GM12874 (cell line): ENCODE results near the gene LYPD6B.

Experiments used
- TF ChIP-seq, protein P1 (sequence below): IDR thresholded peaks from 2 replicates; pipeline ENCODE4 v1.5.1; 2011; ENCODE audit warnings: low read depth, mild to moderate bottlenecking, control low read depth, low read length, moderate library complexity; ENCODE audit not compliant: insufficient read depth

The LYPD6B gene

DNA sequence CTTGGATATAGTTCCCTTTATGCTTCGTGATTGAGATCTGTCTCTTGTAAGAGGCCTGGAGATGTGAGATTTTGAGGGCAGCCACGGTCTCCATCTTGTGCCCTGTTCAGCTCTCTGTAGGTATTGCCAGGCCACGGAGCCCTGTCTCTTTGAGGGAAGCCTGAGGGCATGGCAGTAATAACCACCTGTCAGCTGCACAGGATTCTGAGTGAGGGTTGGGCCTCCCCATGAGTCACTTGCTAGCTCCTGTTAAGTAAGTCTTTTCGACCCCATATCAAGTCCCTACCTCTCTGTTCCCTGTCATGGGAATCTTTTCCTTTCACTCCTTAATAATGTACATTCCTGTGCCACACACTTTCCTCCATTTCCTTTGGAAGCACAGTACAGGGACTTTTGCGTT lies 20.4 kb downstream of the LYPD6B start:
- TF ChIP-seq, protein P1, sequence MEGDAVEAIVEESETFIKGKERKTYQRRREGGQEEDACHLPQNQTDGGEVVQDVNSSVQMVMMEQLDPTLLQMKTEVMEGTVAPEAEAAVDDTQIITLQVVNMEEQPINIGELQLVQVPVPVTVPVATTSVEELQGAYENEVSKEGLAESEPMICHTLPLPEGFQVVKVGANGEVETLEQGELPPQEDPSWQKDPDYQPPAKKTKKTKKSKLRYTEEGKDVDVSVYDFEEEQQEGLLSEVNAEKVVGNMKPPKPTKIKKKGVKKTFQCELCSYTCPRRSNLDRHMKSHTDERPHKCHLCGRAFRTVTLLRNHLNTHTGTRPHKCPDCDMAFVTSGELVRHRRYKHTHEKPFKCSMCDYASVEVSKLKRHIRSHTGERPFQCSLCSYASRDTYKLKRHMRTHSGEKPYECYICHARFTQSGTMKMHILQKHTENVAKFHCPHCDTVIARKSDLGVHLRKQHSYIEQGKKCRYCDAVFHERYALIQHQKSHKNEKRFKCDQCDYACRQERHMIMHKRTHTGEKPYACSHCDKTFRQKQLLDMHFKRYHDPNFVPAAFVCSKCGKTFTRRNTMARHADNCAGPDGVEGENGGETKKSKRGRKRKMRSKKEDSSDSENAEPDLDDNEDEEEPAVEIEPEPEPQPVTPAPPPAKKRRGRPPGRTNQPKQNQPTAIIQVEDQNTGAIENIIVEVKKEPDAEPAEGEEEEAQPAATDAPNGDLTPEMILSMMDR: no peak

DNA sequence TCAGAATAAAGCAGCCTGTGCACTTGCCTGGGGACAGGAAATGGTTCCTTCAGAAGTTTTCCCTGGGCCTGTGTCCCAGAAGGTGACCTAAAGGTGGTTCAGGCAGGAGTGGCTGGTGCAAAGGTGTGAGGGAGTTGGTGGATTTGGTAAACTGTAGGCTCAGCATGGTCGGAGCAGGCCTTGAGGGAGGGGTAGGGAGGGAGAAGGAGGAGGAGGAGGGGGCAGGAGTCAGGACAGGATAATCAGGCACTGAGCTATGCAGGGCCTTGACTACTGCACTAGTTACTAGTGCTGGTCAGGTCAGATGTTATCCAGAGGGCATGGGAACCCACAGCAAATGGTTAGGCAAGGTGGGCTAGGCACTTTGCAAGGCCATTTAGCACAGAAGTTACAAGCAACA lies 21.3 kb downstream of the LYPD6B start:
- TF ChIP-seq, protein P1: no peak

DNA sequence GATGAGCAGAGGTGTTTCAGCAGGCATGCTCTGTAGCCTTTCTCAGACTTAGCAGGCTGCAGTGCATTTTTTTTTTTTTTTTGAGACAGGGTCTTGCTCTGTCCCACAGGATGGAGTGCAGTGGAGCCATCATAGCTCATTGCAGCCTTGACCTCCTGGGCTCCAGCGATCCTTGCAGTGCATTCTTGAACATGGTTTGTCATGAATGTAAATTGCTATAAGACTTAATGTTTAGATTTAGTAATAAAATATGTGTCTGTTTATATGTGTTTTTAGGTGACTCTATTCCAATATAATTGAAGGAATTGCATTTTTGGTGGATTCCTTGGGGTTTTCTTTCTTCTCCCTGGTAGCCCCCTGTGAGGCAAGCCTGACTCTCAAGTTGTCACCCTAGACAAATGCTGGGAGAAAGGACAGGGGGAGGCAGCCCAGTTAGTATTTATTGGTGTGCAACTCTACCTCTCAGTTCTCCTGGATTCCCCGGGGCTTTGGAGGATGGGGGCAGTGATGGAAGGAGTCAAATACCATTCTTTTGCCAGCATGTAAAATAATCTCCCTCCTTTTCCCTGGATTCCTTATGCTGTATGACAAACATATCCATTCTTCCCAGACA lies 22.7 kb downstream of the LYPD6B start:
- TF ChIP-seq, protein P1: no peak

GRCh38 chr2:149062531-149062930 lies 24.0 kb downstream of the LYPD6B start:
- TF ChIP-seq, protein P1: no peak

DNA sequence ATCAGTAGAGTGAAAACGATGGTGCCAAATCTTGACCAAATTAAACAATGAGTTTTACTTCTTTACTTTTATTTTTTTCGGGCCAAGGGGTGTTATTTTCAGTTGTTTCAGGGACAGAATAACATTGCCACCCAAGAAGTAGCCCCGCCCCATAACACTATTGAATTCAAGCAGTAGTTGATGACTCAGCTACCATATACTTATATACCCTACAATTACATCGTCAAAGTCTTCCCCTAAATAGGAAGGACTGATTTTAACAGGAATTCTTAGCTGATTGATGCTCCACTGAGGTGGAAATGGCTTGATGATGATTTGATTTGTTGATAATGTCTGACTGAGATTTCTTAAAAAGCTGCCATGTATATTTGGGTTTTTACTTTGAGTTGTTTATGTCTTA lies 24.7 kb downstream of the LYPD6B start:
- TF ChIP-seq, protein P1: no peak

- TF ChIP-seq, protein P1: no peak
Observed at GRCh38 chr2:149064365-149064841, 25.9 kb downstream of the LYPD6B start.

- TF ChIP-seq, protein P1: no peak
Observed at GRCh38 chr2:149064856-149065630, 26.5 kb downstream of the LYPD6B start.
